Neural progenitor cell (in vitro differentiated cells): Measurements from ENCODE around the gene CD96. TPM values are rescaled to one million over a fixed set of nuclear protein-coding genes. Genes with fewer than 3 reads are reported as not detected.

Experiments
- DNase-seq: peaks from one replicate; pipeline ENCODE4 v3.0.0-alpha.2; 2016; ENCODE audit warnings: low spot score
- H2AFZ ChIP-seq: fragments of 200-600 bp; sonication (generic); replicated peaks from 2 replicates; pipeline ENCODE4 v1.6.1; 2016; ENCODE audit warnings: antibody characterized with exemption
- H3F3A ChIP-seq: fragments of 200-600 bp; sonication (generic); 2 replicates; pipeline ENCODE4 v1.6.1; 2016; ENCODE audit warnings: antibody characterized with exemption, low read depth
- H3K27ac ChIP-seq: fragments of 200-600 bp; sonication (generic); 2 replicates; pipeline ENCODE4 v1.5.1; 2016; ENCODE audit warnings: mild to moderate bottlenecking
- H3K27me3 ChIP-seq: fragments of 200-600 bp; sonication (generic); 2 replicates; pipeline ENCODE4 v1.6.1; 2016; ENCODE audit warnings: mild to moderate bottlenecking, moderate library complexity
- H3K36me3 ChIP-seq: fragments of 200-600 bp; sonication (generic); 2 replicates; pipeline ENCODE4 v1.5.1; 2016
- H3K4me1 ChIP-seq: fragments of 200-600 bp; sonication (generic); 2 replicates; pipeline ENCODE4 v1.6.1; 2016; ENCODE audit warnings: mixed run types
- H3K4me2 ChIP-seq: fragments of 200-600 bp; sonication (generic); 2 replicates; pipeline ENCODE4 v1.6.1; 2016
- H3K4me3 ChIP-seq: fragments of 200-600 bp; sonication (generic); 2 replicates; pipeline ENCODE4 v1.5.1; 2016
- H3K79me2 ChIP-seq: fragments of 200-600 bp; sonication (generic); 2 replicates; pipeline ENCODE4 v1.6.1; 2016; ENCODE audit warnings: low read depth
- H3K9ac ChIP-seq: fragments of 200-600 bp; sonication (generic); 2 replicates; pipeline ENCODE4 v1.6.1; 2016
- H3K9me3 ChIP-seq: fragments of 200-600 bp; sonication (generic); 2 replicates; pipeline ENCODE4 v1.5.1; 2016; ENCODE audit warnings: low read depth
- H4K20me1 ChIP-seq: fragments of 200-600 bp; sonication (generic); 2 replicates; pipeline ENCODE4 v1.6.1; 2016; ENCODE audit warnings: low read depth
- H3K27ac Mint-ChIP-seq: 3 replicates; pipeline ENCODE4 v1.8.0; 2021; ENCODE audit warnings: mixed read lengths
- H3K27me3 Mint-ChIP-seq: 2 replicates; pipeline ENCODE4 v1.8.0; 2022; ENCODE audit warnings: low read depth, mild to moderate bottlenecking, inconsistent platforms, moderate library complexity, mixed read lengths; ENCODE audit not compliant: insufficient read depth
- H3K36me3 Mint-ChIP-seq: 3 replicates; pipeline ENCODE4 v1.8.0; 2021; ENCODE audit warnings: mixed read lengths
- H3K4me1 Mint-ChIP-seq: 3 replicates; pipeline ENCODE4 v1.8.0; 2021; ENCODE audit warnings: mixed read lengths
- H3K4me3 Mint-ChIP-seq: 3 replicates; pipeline ENCODE4 v1.8.0; 2021; ENCODE audit warnings: mild to moderate bottlenecking, moderate library complexity, mixed read lengths
- H3K9me3 Mint-ChIP-seq: 3 replicates; pipeline ENCODE4 v1.8.0; 2020; ENCODE audit warnings: mixed read lengths
- CTCF ChIP-seq: fragments of 200-600 bp; sonication (generic); IDR thresholded peaks from 2 replicates; pipeline ENCODE4 v1.5.1; 2017; ENCODE audit warnings: antibody characterized with exemption, mild to moderate bottlenecking
- EZH2 ChIP-seq: fragments of 200-600 bp; sonication (generic); IDR thresholded peaks from 2 replicates; pipeline ENCODE4 v1.6.1; 2017; ENCODE audit warnings: antibody characterized with exemption, mild to moderate bottlenecking, moderate library complexity
- EZH2phosphoT487 ChIP-seq: fragments of 200-600 bp; sonication (generic); IDR thresholded peaks from 2 replicates; pipeline ENCODE4 v1.6.1; 2017; ENCODE audit warnings: antibody characterized with exemption
- total RNA-seq: library from RNA; depleted of rRNA; stranded (reverse); fragments of >200 nt; gene quantifications from 2 replicates; pipeline ENCODE4 v1.2.3, GENCODE V29; 2015; ENCODE audit warnings: low replicate concordance

The CD96 gene
- total RNA-seq, 1 donor from 2014 or later = not detected

DNA sequence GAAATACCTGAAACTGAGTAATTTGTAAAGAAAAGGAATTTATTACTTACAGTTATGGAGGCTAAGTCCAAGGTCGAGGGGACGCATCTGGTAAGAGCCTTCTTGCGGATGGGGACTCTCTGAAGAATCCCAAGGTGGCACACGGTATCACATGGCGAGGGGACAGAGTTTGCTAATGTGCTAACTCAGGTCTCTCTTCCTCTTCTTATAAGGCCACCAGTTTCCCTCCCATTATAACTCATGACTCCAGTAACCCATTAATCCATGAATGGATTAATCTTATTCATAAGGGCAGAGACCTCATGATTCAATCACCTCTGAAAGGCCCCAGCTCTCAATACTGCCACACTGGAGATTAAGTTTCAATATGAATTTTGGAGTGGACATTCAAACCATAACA, 37.5 kb downstream of the CD96 start:
- no peak overlapping the region for H2AFZ ChIP-seq
- no peak overlapping the region for H3K27ac Mint-ChIP-seq
- no peaks in the 10 kb centered on the region for H3K79me2 ChIP-seq
- H3K27ac ChIP-seq = no peak overlapping the region
- H3K4me3 Mint-ChIP-seq = no peak overlapping the region
- H3K9ac ChIP-seq = no peak overlapping the region
- no peaks in the 10 kb centered on the region for H3K4me1 ChIP-seq
- no peaks in the 10 kb centered on the region for H3K9me3 ChIP-seq
- H3K27me3 Mint-ChIP-seq = peaks cover 2% of the 10 kb centered on the region
- DNase-seq = no peak
- H3K9me3 Mint-ChIP-seq = peaks cover 4% of the 10 kb centered on the region
- H3F3A ChIP-seq = no peaks in the 10 kb centered on the region
- no peaks in the 10 kb centered on the region for H3K36me3 Mint-ChIP-seq
- no peaks in the 10 kb centered on the region for H3K4me1 Mint-ChIP-seq
- no peak overlapping the region for H3K4me3 ChIP-seq
- H3K27me3 ChIP-seq = no peaks in the 10 kb centered on the region
- H3K36me3 ChIP-seq = no peaks in the 10 kb centered on the region
- TF ChIP-seq EZH2phosphoT487 (no peak), CTCF (no peak), EZH2 (no peak)
- H4K20me1 ChIP-seq = no peaks in the 10 kb centered on the region
- no peak overlapping the region for H3K4me2 ChIP-seq

GRCh38 chr3:111581403-111582119, 39.6 kb downstream of the CD96 start:
- H3F3A ChIP-seq = no peaks in the 10 kb centered on the region
- peaks cover 6% of the 10 kb centered on the region for H3K9me3 Mint-ChIP-seq
- no peak overlapping the region for H3K27ac Mint-ChIP-seq
- no peak overlapping the region for H3K4me3 ChIP-seq
- H3K9ac ChIP-seq = no peak overlapping the region
- no peak overlapping the region for H3K4me3 Mint-ChIP-seq
- H3K27ac ChIP-seq = no peak overlapping the region
- no peaks in the 10 kb centered on the region for H3K79me2 ChIP-seq
- H3K27me3 ChIP-seq = no peaks in the 10 kb centered on the region
- peaks cover 2% of the 10 kb centered on the region for H3K27me3 Mint-ChIP-seq
- TF ChIP-seq EZH2phosphoT487 (no peak), EZH2 (no peak), CTCF (no peak)
- H3K4me1 ChIP-seq = no peaks in the 10 kb centered on the region
- no peak overlapping the region for H2AFZ ChIP-seq
- DNase-seq = no peak
- no peaks in the 10 kb centered on the region for H3K4me1 Mint-ChIP-seq
- no peak overlapping the region for H3K4me2 ChIP-seq
- H3K9me3 ChIP-seq = no peaks in the 10 kb centered on the region
- H4K20me1 ChIP-seq = no peaks in the 10 kb centered on the region
- no peaks in the 10 kb centered on the region for H3K36me3 ChIP-seq
- no peaks in the 10 kb centered on the region for H3K36me3 Mint-ChIP-seq

- no peak overlapping the region for H3K27ac Mint-ChIP-seq
- no peaks in the 10 kb centered on the region for H3K27me3 ChIP-seq
- H3K4me3 ChIP-seq = no peak overlapping the region
- no peaks in the 10 kb centered on the region for H3K4me1 ChIP-seq
- H3K4me3 Mint-ChIP-seq = no peak overlapping the region
- no peaks in the 10 kb centered on the region for H3F3A ChIP-seq
- no peak for DNase-seq
- H3K4me1 Mint-ChIP-seq = no peaks in the 10 kb centered on the region
- no peak overlapping the region for H3K27ac ChIP-seq
- H4K20me1 ChIP-seq = no peaks in the 10 kb centered on the region
- H3K36me3 Mint-ChIP-seq = no peaks in the 10 kb centered on the region
- peaks cover 6% of the 10 kb centered on the region for H3K9me3 Mint-ChIP-seq
- H3K4me2 ChIP-seq = no peak overlapping the region
- H3K9ac ChIP-seq = no peak overlapping the region
- H2AFZ ChIP-seq = no peak overlapping the region
- H3K36me3 ChIP-seq = no peaks in the 10 kb centered on the region
- no peak for TF ChIP-seq EZH2phosphoT487
- TF ChIP-seq CTCF = no peak
- TF ChIP-seq EZH2 = no peak
- H3K9me3 ChIP-seq = no peaks in the 10 kb centered on the region
- no peaks in the 10 kb centered on the region for H3K79me2 ChIP-seq
- H3K27me3 Mint-ChIP-seq = peaks cover 2% of the 10 kb centered on the region
These were observed 40.1 kb downstream of the CD96 start for GRCh38 chr3:111582120-111582474.
